GM12874 (cell line): Measurements from ENCODE around the gene NRP2.

Experiments used
- CTCF ChIP-seq: IDR thresholded peaks from 2 replicates; pipeline ENCODE4 v1.5.1; 2011; ENCODE audit warnings: low read depth, mild to moderate bottlenecking, control low read depth, low read length, moderate library complexity; ENCODE audit not compliant: insufficient read depth

Gene NRP2

GRCh38 chr2:205765151-205765550 lies 82.8 kb downstream of the NRP2 start:
- no peak for TF ChIP-seq CTCF

- TF ChIP-seq CTCF, result peak; percentile 88
These were observed 84.6 kb downstream of the NRP2 start for GRCh38 chr2:205766779-205767359.

GRCh38 chr2:205767617-205768016 lies 85.3 kb downstream of the NRP2 start:
- no peak for TF ChIP-seq CTCF

- no peak for TF ChIP-seq CTCF
These were observed 86.0 kb downstream of the NRP2 start for GRCh38 chr2:205768341-205768740.

- no peak for TF ChIP-seq CTCF
These were observed 86.7 kb downstream of the NRP2 start for GRCh38 chr2:205768815-205769494.

- no peak for TF ChIP-seq CTCF
These were observed 87.2 kb downstream of the NRP2 start for GRCh38 chr2:205769495-205769850.

- TF ChIP-seq CTCF, result no peak
These were observed 87.6 kb downstream of the NRP2 start for GRCh38 chr2:205769879-205770278.
